NCI-H345 (cell line): Measurements from ENCODE around the gene RHBDL1.

Experiments used
- DNase-seq: peaks from one replicate; lab custom pipeline; 2025; lab: John Stamatoyannopoulos, UW

RHBDL1 gene

DNA sequence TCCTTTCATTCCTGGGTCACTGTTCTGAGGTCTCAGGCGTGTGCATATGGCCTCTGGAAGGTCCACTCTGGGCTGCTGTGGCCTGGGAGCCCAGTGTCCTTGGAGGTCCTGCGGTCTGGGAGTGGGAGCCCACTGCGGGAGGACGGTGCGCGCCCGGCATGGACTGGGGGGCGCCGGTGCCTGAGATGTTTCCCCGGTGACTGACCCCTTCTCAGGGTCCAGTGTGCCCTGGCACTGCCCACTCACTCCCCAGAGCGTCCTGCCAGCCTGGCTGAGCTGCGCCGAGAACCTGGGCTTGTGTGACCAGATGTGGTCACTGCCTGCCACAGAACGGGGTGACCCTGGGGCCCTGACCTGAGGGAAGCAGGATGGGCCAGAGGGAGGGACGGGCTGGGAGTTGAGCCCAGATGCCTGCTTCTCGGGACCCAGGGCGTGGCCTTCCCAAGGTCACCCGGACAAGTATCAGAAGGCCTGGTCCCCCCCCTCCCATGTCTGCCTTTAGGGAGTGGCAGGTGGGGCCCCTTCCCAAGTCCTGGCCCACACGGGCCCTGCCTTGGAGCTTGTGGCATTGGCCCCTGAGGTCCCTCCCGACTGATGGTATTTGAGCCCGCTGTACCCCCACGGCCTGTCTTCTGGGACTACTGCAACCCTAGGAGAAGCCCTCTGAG, 1.1 kb upstream of the RHBDL1 start:
- no peak for DNase-seq

DNA sequence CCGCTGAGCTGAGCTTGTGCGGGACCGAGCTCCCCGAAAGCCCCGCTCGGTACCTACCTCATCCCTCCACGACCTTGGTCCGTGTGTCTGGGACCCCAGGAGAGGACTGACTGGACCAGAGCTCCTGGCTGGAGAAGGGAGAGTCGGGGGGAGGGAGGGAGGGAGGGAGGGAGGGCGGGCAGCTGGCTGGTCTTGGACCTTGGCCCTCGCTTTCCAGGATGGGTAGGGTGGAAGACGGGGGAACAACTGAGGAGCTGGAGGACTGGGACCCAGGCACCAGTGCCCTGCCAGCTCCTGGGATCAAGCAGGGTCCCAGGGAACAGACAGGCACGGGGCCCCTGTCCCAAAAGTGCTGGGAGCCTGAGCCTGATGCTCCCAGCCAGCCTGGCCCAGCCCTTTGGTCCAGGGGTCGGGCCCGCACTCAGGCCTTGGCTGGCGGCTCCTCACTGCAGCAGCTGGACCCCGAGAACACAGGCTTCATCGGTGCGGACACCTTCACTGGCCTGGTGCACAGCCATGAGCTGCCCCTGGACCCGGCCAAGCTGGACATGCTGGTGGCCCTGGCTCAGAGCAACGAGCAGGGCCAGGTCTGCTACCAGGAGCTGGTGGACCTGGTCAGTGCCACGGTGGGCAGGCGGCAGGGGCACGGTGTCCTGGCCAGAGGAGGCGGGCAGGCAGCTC, 553 bp downstream of the RHBDL1 start:
- DNase-seq: no peak

DNA sequence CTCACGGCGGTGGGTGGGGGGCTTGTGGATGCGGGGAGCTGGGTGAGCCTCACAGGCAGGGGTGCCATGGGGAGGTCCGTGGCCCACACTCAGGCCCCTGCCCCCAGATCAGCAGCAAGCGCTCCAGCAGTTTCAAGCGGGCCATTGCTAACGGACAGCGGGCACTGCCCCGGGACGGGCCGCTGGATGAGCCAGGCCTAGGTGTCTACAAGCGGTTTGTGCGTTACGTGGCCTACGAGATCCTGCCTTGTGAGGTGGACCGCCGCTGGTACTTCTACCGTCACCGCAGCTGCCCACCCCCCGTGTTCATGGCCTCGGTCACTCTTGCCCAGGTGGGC, 1.1 kb downstream of the RHBDL1 start:
- no peak for DNase-seq

DNA sequence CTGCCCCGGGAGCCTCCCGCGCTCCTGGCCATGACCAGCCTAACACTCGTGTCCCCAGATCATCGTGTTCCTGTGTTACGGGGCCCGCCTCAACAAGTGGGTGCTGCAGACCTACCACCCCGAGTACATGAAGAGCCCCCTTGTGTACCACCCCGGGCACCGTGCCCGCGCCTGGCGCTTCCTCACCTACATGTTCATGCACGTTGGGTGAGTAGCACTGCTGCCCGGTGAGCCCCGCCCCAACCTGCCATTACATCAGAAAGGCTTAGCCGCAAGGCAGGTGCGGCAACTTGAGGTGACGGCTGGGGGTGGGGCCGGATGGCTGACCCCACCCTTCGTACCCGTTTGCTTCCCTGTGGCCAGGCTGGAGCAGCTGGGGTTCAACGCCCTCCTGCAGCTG, 1.4 kb downstream of the RHBDL1 start:
- DNase-seq: peak; percentile 93

DNA sequence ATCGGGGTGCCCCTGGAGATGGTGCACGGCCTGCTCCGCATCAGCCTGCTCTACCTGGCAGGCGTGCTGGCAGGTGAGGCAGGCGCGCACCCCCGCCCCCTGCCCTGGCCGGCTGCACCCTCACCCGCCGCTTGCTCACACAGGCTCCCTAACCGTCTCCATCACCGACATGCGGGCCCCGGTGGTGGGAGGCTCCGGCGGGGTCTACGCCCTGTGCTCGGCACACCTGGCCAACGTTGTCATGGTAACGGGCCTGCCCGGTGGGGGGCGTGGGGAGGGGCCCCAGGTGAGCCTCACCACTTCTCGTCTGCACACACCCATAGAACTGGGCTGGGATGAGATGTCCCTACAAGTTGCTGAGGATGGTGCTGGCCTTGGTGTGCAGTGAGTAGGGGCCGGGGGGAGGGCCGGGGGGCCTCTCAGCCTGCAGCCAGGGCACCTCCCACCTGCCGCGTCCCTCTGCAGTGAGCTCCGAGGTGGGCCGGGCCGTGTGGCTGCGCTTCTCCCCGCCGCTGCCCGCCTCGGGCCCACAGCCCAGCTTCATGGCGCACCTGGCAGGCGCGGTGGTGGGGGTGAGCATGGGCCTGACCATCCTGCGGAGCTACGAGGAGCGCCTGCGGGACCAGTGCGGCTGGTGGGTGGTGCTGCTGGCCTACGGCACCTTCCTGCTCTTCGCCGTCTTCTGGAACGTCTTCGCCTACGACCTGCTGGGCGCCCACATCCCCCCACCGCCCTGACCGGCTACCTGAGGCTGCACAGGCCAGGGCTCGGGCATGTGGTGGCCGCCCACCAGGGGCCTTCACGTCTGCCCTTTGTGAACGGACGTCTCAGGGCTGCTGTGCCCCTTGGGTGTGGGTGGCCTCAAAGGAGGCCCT, 2.1 kb downstream of the RHBDL1 start:
- peak; percentile 75 for DNase-seq

DNA sequence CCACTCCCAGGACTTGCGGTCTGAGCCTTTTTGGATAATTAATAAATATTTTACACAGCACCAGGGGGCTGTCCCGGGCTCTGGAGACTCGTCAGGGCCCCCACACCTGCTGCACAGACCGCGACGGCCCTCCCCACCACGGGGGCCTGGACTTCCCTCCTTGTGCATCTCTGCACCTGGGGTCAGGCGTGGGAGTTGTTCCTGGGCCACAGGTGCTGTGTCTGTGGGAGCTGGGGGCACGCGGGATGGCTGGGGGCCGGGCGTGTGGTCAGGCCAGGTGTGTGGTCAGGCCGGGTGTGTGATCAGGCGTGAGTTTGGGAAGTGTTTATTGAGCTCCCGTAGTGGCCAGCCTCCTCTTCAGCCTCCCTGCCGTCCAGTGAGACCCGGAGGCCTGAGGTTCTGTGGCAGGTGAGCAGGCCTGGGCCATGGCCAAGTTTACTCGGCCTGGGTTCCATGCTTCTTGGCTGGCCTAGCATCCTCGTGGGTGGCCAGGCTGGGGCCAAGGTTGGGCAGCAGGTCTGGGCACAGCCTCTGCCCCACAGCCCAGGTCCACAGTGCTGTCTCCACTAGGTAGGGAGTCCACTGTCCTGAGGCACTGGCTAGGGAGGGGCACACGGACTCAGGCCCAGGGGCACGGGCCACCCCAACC, 2.9 kb downstream of the RHBDL1 start:
- no peak for DNase-seq

DNA sequence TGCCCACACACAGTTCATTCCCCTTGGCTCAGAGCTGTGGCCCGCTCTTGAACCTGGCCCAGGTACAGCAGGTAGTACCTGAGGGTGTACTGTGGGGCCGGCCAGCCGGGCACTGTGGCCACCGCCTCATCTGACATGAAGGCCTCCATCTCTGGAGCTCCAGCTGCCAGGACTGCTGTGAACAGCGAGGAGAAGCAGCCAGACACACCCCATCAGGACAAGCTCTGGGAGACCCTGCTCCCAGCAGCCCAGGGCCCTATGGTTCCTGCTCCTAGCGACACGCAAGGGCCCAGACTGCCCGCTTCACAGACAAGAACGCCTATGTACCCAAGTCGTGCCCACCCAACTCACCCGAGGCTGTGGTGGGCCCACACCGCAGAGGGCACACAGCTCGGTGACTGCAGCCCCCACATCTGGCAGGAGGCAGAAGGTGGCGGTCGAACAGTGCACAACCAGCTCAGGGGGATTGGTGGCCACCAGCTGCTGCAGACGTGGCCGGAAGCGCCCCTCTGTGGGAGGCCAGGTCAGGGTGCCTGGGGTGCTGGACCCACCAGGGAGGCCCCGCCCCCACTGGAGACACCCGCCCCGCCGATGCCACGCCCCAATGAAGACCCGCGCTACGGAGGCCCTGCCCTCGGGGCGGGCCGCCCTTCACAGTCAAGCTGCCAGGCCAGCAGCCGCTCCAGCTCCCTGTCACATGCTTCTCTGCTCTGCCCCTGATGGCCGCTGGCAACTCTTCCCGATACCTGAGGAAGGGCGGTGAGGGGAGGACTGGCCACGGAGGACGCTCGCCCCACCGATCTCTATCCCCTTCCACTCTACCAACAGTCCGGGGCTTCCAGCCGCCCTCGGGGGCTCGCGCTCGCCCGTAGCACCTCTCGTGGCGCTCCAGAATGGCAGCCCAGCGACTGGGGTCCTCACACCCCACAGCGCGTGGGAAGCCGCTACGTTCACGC, 3.7 kb downstream of the RHBDL1 start:
- peak; percentile 88 for DNase-seq

DNA sequence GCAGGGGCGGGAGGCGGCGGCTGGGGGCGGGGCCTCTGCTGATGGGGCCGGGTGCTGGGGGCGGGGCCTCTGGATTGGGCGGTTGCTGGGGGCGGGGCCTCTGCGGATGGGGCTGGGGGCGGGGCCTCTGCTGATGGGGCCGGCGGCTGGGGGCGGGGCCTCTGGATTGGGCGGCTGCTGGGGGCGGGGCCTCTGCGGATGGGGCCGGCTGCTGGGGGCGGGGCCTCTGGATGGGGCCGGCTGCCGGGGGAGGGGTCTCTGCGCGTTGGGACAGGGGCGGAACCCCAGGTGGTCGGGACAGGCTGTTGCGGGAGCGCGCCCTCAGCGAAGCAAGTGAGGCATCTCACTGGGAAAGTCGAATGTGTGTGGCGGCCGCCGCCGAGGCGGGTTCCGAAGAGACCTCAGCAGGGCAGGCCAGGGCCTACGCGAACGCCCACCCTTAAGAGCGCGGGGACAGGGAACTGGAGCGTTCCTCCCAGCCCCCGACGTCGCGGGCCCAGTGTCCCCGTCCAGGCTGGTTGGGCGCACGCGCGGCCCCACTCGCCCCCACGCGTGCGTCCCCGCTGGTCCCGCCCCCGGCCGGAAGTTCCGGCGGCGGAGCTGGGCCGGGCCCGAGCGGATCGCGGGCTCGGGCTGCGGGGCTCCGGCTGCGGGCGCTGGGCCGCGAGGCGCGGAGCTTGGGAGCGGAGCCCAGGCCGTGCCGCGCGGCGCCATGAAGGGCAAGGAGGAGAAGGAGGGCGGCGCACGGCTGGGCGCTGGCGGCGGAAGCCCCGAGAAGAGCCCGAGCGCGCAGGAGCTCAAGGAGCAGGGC, 4.5 kb downstream of the RHBDL1 start, which contains the start of gene STUB1:
STUB1 (plus strand) TSS at position 597 of the 811 bp plus-strand sequence; CDS start at position 713, 116 bp downstream.
- peak; percentile 91 for DNase-seq

DNA sequence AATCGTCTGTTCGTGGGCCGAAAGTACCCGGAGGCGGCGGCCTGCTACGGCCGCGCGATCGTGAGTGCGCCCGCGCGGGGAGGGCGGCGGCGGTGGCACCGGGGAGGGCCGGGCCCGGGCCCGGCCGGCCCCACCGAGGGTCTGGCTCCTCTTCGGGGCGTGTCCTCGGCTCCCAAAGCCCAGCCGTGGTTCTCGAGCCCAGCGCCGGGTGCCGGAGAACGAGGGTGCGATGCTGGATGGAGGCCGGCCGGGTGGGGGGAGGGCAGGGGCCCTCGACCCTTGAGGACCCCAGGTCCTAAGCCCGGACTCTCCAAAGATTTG, 5.1 kb downstream of the RHBDL1 start:
- no peak for DNase-seq

DNA sequence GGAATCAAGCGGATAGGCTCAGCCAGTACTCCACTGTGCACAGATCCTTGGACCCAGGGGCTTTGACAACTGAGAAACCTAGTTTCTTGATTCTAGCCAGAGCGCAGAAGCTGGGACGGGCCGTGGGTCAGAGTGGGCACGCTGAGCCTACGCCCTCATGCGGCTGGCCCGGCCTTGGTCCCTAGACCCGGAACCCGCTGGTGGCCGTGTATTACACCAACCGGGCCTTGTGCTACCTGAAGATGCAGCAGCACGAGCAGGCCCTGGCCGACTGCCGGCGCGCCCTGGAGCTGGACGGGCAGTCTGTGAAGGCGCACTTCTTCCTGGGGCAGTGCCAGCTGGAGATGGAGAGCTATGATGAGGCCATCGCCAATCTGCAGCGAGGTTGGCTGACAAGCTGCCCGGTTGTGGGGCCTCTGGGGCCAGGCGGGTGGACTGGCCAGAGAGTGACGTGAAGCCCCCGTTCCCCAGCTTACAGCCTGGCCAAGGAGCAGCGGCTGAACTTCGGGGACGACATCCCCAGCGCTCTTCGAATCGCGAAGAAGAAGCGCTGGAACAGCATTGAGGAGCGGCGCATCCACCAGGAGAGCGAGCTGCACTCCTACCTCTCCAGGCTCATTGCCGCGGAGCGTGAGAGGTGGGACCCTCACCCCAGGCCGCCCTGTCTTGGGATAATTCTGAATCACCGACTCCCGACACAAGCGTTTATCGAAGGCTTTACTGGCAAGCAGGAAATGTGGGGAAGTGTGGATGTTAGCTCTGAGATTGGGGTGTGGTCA, 5.7 kb downstream of the RHBDL1 start:
- no peak for DNase-seq

DNA sequence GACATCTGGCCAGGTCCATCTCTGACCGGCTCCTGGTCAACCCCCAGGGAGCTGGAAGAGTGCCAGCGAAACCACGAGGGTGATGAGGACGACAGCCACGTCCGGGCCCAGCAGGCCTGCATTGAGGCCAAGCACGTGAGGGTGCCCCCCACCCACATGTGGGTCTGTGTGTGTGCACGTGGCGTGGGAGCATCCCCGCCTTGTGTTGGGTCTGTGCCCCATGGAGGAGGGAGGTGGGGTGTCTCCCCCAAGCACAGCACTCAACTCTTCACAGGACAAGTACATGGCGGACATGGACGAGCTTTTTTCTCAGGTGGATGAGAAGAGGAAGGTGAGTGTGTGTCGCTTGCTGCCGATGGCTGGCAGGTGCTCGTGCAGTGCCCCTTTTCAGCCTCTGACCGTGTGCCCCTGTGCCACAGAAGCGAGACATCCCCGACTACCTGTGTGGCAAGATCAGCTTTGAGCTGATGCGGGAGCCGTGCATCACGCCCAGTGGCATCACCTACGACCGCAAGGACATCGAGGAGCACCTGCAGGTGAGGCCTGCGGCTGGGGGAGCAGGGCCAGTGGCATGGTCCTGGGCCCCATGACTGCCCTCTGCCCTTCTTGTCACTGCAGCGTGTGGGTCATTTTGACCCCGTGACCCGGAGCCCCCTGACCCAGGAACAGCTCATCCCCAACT, 6.4 kb downstream of the RHBDL1 start:
- DNase-seq: no peak

DNA sequence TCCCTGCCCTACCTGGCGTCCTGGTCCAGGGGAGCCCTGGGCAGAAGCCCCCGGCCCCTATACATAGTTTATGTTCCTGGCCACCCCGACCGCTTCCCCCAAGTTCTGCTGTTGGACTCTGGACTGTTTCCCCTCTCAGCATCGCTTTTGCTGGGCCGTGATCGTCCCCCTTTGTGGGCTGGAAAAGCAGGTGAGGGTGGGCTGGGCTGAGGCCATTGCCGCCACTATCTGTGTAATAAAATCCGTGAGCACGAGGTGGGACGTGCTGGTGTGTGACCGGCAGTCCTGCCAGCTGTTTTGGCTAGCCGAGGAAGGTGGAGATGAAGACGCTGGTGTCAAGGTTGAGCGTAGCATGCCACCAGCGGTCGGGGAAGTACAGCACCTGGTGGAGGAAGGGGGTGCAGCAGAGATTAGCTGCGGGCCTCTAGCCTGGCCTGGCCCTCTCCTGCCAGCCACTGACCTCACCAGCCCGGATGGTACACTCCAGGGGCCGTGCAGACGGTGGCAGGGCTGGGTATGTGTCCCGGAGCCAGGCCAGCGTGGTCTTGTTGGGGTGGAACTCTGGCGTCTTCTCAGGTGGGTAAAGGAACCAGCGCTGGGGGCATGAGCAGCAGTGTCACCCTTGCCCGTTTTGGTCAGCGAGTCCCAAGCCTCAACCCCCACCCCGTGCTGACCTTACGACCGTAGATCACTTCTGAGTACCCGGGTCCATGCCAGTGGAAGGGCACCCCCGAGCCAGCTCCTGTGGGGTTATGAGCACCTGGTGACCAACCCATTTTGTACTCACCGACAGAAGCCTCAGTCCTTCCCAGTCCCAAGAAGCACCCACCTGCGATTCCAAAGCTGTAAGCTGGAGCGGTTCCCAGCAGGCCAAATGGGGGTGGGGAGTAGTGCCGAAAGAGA, 7.3 kb downstream of the RHBDL1 start:
- DNase-seq: no peak

DNA sequence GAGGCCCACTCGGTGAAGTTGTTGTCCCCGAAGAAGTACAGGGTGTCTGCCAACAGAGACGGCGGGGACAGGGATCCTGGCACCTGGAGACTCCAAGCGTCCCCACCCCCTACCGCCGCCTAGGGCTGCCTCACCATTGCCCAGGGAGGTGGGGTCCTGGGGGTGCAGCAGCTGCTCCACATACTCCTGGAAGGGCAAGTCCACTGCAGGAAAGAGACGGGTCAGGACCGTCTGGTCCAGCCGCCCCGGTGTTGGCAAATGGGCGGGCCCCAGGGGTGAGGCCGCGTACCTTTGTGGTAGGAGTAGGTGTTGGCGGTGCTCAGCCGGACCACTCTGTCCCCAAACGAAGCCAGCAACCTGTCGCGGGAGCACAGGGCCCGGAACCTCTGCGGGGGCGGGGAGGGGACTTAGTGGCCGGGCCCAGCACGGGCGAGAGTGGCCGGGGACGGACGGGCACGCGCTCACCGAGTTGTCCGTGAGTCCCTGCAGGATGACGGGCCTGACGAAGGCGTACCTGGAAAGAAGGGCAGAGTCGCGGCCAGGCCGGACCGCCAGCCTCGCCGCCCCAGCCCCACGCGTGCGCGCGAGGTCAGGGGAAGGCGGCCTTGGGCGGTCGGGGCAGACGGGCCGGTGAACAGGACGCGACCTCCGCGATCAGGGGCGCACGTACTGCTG, 8.1 kb downstream of the RHBDL1 start:
- no peak for DNase-seq

DNA sequence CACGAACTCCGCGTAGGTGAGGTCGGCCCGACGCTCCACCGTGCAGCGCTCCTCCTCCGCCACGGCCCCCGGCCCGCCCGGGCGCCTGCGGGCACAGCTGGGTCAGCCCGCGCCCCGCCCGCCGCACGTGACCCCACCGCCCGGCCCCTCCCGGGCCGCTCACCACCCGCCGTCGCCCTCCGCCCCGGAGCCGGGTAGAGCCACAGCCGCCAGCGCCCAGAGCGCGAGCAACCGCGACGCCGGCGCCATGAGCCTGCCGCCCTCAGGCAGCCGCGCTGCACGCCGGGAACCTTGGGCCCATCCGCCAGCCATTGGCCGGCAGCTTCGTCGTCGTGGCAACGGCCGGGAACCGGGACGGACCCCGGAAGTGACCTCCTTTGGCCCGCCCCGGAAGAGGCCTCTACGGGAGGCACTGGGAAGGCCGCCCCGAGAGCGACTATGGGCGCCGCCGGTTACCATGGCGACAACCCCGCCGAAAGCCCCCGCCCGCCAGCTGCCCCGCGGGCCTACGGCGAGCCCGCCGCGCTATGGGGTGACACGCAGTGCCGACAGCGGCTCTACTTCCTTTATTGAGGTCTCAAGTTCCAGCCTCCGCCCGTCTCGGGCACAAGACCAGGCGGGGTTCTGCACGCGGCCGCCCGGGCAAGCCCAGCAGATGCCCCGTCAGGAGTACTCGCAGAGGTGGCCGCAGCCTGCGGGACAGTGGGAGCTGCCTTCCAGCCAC, 8.8 kb downstream of the RHBDL1 start, which contains the start of gene JMJD8:
JMJD8 (minus strand) TSS at position 264 of the 724 bp plus-strand sequence; CDS start at position 249, 15 bp downstream.
- peak; percentile 98 for DNase-seq

DNA sequence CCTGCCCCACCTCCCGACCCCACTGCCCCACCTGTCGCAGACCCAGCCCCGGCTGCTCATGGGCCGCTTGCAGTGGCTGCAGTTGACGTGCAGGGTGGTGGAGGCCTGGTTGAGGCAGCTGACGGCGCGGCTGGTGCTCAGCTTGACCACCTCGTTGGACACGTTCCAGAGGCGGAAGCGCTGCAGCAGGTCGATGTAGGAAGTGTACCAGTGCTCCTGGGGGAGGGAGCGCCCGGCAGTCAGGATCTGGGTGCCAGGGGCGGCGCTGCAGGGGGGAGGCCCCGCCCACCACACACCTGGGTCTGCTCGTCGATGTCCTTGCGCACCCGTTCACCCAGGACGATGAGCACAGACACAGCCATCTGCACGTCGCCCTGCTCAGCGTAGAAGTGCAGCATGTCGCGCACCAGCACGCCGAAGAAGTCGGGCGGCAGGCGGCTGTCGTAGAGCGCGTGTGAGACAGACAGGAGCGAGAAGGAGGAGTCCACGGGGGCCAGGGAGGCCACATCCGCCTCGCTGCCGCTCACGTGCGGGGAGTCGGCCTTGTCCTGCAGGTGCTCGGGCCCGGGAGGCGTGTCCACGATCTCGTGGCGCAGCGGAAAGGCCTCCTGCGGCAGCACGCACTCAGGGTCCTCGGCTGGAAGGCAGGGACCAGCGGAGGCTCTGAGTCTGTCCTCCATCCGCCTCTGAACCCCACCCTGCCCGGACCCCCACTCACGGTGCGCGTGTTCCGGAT, 9.7 kb downstream of the RHBDL1 start:
- DNase-seq: peak; percentile 89

DNA sequence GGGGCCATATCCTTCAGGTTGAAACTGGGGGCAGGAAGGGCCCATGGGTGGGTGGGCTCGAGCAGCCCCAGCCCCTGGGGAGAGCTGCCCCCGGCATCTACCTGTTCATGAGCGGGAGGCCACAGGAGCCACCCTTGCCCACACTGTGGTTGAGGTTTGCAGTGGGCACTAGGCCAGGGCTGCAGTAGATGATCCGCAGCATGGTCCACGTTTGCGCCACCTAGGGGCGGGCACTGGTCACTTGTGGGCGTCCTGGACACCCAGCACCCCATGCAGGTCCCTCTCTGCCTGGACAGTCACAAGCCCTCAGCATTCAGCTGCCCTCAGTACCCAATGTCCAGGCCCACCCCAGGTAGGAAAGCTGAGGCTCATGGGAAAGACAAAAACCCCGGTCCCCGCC, 10.5 kb downstream of the RHBDL1 start:
- DNase-seq: peak; percentile 11
